Suprapubic skin (tissue), 4 donors: ENCODE data around the gene CCDC57. TPM values are rescaled to one million over a fixed set of nuclear protein-coding genes. Genes with fewer than 3 reads are reported as not detected.

Experiments used
- DNase-seq, 2 donors: peaks; one replicate each; pipeline ENCODE4 v3.0.0-alpha.2; 2019; ENCODE audit warnings: low spot score in 2 of 2
- H3K27ac ChIP-seq: fragments of 200-600 bp; sonication (generic); one replicate; pipeline ENCODE4 v1.5.1; 2019
- H3K27me3 ChIP-seq: fragments of 200-600 bp; sonication (generic); one replicate; pipeline ENCODE4 v1.5.1; 2019
- H3K36me3 ChIP-seq: fragments of 200-600 bp; sonication (generic); one replicate; pipeline ENCODE4 v1.5.1; 2019
- H3K4me1 ChIP-seq: fragments of 200-600 bp; sonication (generic); one replicate; pipeline ENCODE4 v1.5.1; 2019
- H3K4me3 ChIP-seq: fragments of 200-600 bp; sonication (generic); one replicate; pipeline ENCODE4 v1.5.1; 2019; ENCODE audit warnings: mild to moderate bottlenecking
- H3K9me3 ChIP-seq: fragments of 200-600 bp; sonication (generic); one replicate; pipeline ENCODE4 v1.5.1; 2019
- EP300 ChIP-seq: sonication (generic); formaldehyde crosslinking; IDR thresholded peaks from one replicate; pipeline ENCODE4 v1.6.1; 2017; ENCODE audit warnings: antibody characterized with exemption
- POLR2A ChIP-seq, 2 donors: fragments of 450-650 bp; IDR thresholded peaks; one replicate each; pipeline ENCODE4 v1.6.1; 2017; ENCODE audit warnings: antibody characterized with exemption in 2 of 2, mild to moderate bottlenecking in 2 of 2, moderate library complexity in 2 of 2
- POLR2AphosphoS5 ChIP-seq, 3 donors: sonication (generic); formaldehyde crosslinking; IDR thresholded peaks; one replicate each; pipeline ENCODE4 v1.6.1; 2017; ENCODE audit warnings: antibody characterized with exemption in 3 of 3
- WGBS: methylation state at CpG from one replicate; pipeline ENCODE4 v1.1.5; 2018; 5-methylcytosine and 5-hydroxymethylcytosine counted together
- total RNA-seq, 4 donors: library from RNA; depleted of rRNA; stranded (reverse); fragments of >200 nt; gene quantifications; one replicate each; pipeline ENCODE4 v1.1.0, GENCODE V29; 2016
- TF ChIP-seq, protein P1 (sequence below), 2 donors: fragments of 200-600 bp in 1 of 2; fragments of 450-650 bp in 1 of 2; sonication (generic) in 1 of 2; IDR thresholded peaks; one replicate each; pipeline ENCODE4 v1.5.1; 2016 to 2019; ENCODE audit warnings: antibody characterized with exemption in 2 of 2, mild to moderate bottlenecking in 1 of 2, moderate library complexity in 1 of 2

The CCDC57 gene
- total RNA-seq, 4 donors from 2014 or later, result 16.1 to 29.8 (median 20.3) TPM

DNA sequence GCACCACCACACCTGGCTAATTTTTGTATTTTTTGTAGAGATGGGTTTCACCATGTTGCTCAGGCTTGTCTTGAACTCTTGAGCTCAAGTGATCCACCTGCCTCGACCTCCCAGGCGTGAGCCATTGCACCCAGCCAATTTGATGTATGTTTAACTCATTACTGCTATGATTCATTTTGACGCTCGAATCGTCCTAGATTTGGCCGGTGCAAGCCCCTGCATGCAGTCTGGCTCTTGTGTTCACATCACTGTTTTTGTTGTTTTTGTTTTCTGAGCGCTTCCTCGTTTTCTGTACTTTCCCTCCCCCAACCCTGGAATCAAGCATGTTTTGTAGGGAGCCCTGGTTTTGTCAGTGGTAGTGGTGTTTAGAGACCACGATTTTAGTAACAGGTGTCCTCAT is 139.2 kb downstream of the CCDC57 start:
- Histone ChIP-seq H3K9me3 (no peaks in the 10 kb centered on the region), H3K27me3 (no peaks in the 10 kb centered on the region), H3K4me3 (no peak overlapping the region), H3K36me3 (peaks cover 3% of the 10 kb centered on the region), H3K27ac (no peak overlapping the region), H3K4me1 (peaks cover 2% of the 10 kb centered on the region)
- TF ChIP-seq, protein P1, sequence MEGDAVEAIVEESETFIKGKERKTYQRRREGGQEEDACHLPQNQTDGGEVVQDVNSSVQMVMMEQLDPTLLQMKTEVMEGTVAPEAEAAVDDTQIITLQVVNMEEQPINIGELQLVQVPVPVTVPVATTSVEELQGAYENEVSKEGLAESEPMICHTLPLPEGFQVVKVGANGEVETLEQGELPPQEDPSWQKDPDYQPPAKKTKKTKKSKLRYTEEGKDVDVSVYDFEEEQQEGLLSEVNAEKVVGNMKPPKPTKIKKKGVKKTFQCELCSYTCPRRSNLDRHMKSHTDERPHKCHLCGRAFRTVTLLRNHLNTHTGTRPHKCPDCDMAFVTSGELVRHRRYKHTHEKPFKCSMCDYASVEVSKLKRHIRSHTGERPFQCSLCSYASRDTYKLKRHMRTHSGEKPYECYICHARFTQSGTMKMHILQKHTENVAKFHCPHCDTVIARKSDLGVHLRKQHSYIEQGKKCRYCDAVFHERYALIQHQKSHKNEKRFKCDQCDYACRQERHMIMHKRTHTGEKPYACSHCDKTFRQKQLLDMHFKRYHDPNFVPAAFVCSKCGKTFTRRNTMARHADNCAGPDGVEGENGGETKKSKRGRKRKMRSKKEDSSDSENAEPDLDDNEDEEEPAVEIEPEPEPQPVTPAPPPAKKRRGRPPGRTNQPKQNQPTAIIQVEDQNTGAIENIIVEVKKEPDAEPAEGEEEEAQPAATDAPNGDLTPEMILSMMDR (IDR thresholded peaks at IDR 0.05), result no peak
- no peak for TF ChIP-seq EP300
- no peak for TF ChIP-seq POLR2AphosphoS5 (IDR thresholded peaks at IDR 0.05)
- TF ChIP-seq POLR2A (IDR thresholded peaks at IDR 0.05), result no peak
- DNase-seq, result no peak
- WGBS, result 70% methylated on average over 9 of the region's 9 CpGs

DNA sequence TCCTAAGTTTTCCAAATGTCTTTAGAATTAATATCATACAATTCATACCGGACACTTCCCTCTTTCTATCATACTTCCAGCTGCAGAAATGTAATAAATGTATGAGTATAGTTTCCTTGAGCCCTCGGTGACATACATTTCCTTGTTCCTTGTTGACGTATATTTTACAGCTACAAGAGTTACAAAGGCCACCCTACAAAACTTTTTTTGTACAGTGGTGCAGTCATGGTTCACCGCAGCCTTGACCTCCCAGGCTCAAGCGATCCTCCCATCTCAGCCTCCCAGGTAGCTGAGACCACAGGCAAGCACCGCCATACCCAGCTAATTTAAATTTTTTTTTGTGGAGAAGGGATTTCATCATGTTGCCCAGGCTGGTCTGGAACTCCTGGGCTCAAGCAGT is 139.8 kb downstream of the CCDC57 start:
- H3K4me3 ChIP-seq, result no peak overlapping the region
- no peak for DNase-seq

DNA sequence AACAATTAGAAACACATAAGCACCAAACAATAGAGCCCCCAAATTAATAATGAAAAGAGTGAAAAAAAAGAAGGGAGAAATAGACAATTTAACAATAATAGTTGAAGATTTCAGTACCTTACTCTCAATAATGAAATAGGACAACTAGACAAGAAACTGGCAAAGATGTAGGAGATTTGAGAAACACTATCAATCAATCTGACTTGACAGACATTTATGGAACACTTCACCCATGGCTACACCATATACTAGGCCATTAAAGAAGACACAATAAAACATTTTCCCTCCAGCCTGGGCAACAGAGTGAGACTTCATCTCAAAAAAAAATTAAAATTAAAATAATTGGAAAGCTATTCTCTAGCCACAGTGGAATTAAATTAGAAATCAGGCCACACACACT is 142.0 kb downstream of the CCDC57 start:
- no peaks in the 10 kb centered on the region for H3K9me3 ChIP-seq

More for the DNA sequence above, 139.8 kb downstream of the CCDC57 start:
- Histone ChIP-seq H3K27me3 (no peaks in the 10 kb centered on the region), H3K9me3 (no peaks in the 10 kb centered on the region), H3K27ac (no peak overlapping the region), H3K36me3 (no peaks in the 10 kb centered on the region), H3K4me1 (no peaks in the 10 kb centered on the region)
- TF ChIP-seq, protein P1 (IDR thresholded peaks at IDR 0.05), result no peak
- TF ChIP-seq POLR2AphosphoS5 (IDR thresholded peaks at IDR 0.05), result no peak
- TF ChIP-seq EP300, result no peak
- no peak for TF ChIP-seq POLR2A (IDR thresholded peaks at IDR 0.05)
- 92% methylated on average over 5 of the region's 6 CpGs for WGBS

DNA sequence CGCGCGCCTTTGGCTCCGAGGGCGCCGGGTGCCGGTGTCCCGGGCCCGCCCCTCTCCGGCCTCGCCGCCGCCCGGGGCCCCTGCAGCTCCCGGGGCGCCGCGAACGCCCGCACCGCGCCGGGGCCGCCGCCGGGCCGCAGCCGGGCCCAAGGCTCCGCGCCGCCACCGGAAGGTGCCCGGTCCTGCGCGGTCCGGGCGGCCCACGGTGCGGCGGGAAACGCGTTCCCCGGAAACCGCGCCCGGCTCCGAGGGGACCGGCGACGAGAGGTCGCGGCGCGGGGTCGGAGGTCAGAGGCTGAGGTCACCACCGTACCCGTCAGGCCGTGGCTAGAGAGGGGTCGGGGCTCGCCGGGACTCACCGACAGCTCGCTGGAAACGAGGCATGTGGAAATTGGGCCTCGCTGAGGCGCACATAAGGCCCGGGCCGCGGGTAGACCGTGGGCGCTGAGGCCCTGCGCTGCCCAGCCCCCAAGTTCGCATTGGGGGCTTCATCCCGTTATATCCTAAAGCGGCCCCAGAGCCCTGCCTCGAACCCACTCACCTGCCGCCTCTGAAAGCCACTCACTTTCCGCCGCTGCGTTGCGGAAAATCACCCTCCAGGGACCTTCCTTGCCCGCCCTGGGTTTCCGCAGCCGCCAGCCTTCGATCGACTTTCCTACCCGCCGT is 146.9 kb downstream of the CCDC57 start, which contains the start of gene DUS1L:
Gene DUS1L (minus strand): TSS at position 167 of the 666 bp plus-strand sequence. CDS start 745 bp downstream, outside the sequence.
- TF ChIP-seq POLR2AphosphoS5 (IDR thresholded peaks at IDR 0.05), result peak in 2 of 3 donors; percentile 26 to 88
- TF ChIP-seq, protein P1 (IDR thresholded peaks at IDR 0.05), result no peak
- TF ChIP-seq POLR2A (IDR thresholded peaks at IDR 0.05), result peak in 1 of 2 donors; percentile 50
- DNase-seq, result no peak

More for the DNA sequence above, 142.0 kb downstream of the CCDC57 start:
- TF ChIP-seq, protein P1 (IDR thresholded peaks at IDR 0.05), result no peak
- TF ChIP-seq EP300 (no peak), POLR2AphosphoS5 (IDR thresholded peaks at IDR 0.05) (no peak), POLR2A (IDR thresholded peaks at IDR 0.05) (no peak)
- DNase-seq, result no peak
- H3K27me3 ChIP-seq, result no peaks in the 10 kb centered on the region
- H3K36me3 ChIP-seq, result no peaks in the 10 kb centered on the region
- no peak overlapping the region for H3K4me3 ChIP-seq
- peaks cover 9% of the 10 kb centered on the region for H3K4me1 ChIP-seq
- H3K27ac ChIP-seq, result no peak overlapping the region

DNA sequence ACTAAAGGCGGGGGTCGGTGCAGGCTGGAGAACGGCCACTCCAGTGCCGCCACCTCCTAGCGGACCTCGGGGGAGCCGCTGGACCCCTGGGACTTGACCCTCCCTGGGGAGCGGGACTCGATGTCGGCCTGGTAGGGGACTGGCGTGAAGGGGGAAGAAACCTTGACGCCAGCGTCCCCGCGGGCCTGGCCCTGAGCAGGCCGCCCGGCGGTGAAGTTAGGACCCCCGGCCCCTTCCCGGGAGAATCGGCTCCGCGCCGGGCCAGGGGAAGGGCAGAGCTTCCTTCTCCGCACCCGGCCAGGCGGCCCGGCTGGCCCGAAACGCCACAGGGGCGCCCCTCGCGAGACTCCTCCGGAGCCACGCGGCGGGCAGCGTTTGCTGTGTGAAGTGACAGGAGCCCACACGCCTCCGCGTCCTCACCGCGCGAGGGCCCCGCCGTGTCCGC is 147.4 kb downstream of the CCDC57 start:
- Histone ChIP-seq H3K4me1 (peaks cover 38% of the 10 kb centered on the region), H3K9me3 (no peaks in the 10 kb centered on the region), H3K36me3 (peaks cover 37% of the 10 kb centered on the region), H3K27ac (peak overlapping the region; percentile 85), H3K27me3 (no peaks in the 10 kb centered on the region), H3K4me3 (peak overlapping the region; percentile 96)
- TF ChIP-seq EP300, result no peak
- no peak for TF ChIP-seq POLR2AphosphoS5 (IDR thresholded peaks at IDR 0.05)
- TF ChIP-seq, protein P1 (IDR thresholded peaks at IDR 0.05), result no peak
- TF ChIP-seq POLR2A (IDR thresholded peaks at IDR 0.05), result no peak
- 0% methylated on average over 12 of the region's 47 CpGs for WGBS
- no peak for DNase-seq

More for the DNA sequence above, 146.9 kb downstream of the CCDC57 start, which contains the start of gene DUS1L:
- Histone ChIP-seq H3K9me3 (no peaks in the 10 kb centered on the region), H3K4me3 (peak within 1 kb of the TSS; percentile 96), H3K36me3 (peaks cover 32% of the 10 kb centered on the region), H3K27me3 (no peaks in the 10 kb centered on the region), H3K27ac (peak within 1 kb of the TSS; percentile 85), H3K4me1 (peaks cover 38% of the 10 kb centered on the region)
- WGBS, result 37% methylated on average over 15 of the region's 88 CpGs
